ENCODE data around the gene RPS6KA4. TPM values are rescaled to one million over a fixed set of nuclear protein-coding genes. Genes with fewer than 3 reads are reported as not detected.

The RPS6KA4 gene
- total and polyA plus RNA-seq, 2 of the 13 experiments (the other 11 are each of a cell fraction or from before 2014, with no cell fraction given) = 8.9 to 14.2 TPM

- TF ChIP-seq ZBTB33 (CRISPR knock-in tag; IDR thresholded peaks at IDR 0.05) (0 out of 2 replicates have a peak, but pooled peaks have one; percentile 3), TEF (CRISPR knock-in tag; IDR thresholded peaks at IDR 0.05) (no peak), PBX2 (CRISPR knock-in tag; IDR thresholded peaks at IDR 0.05) (no peak), XRCC5 (optimal IDR thresholded peaks at IDR 0.05; ENCODE audit: low read length) (peak; percentile 26), ZBTB39 (CRISPR knock-in tag; IDR thresholded peaks at IDR 0.05) (0 out of 2 replicates have a peak, but pooled peaks have one; percentile 67), ELF3 (CRISPR knock-in tag; IDR thresholded peaks at IDR 0.05) (0 out of 2 replicates have a peak, but pooled peaks have one; percentile 32), ZMYM2 (CRISPR knock-in tag; IDR thresholded peaks at IDR 0.05) (no peak), ELF4 (CRISPR knock-in tag; IDR thresholded peaks at IDR 0.05; ENCODE audit: borderline replicate concordance) (peak; percentile 92; the same call in 1 of the 2 replicates), MTA1 (CRISPR knock-in tag; IDR thresholded peaks at IDR 0.05; ENCODE audit: borderline replicate concordance) (0 out of 2 replicates have a peak, but pooled peaks have one; percentile 38), ZNF761 (CRISPR knock-in tag; conservative IDR thresholded peaks at IDR 0.05) (peak; percentile 69; the same call in 1 of the 2 replicates), ZNF280B (CRISPR knock-in tag; IDR thresholded peaks at IDR 0.05; ENCODE audit: borderline replicate concordance) (peak; percentile 56; the same call in 1 of the 2 replicates), ZZZ3 (CRISPR knock-in tag; IDR thresholded peaks at IDR 0.05; ENCODE audit: borderline replicate concordance) (peak; percentile 88; the same call in 1 of the 2 replicates), ZNF30 (CRISPR knock-in tag; IDR thresholded peaks at IDR 0.05) (no peak), E2F5 (CRISPR knock-in tag; conservative IDR thresholded peaks at IDR 0.05) (0 out of 2 replicates have a peak, but pooled peaks have one; percentile 47), ZFYVE20 (CRISPR knock-in tag; IDR thresholded peaks at IDR 0.05; ENCODE audit: borderline replicate concordance, low read depth) (0 out of 2 replicates have a peak, but pooled peaks have one; percentile 59), YEATS4 (CRISPR knock-in tag; IDR thresholded peaks at IDR 0.05; ENCODE audit: borderline replicate concordance) (peak; percentile 20), ZMAT3 (CRISPR knock-in tag; conservative IDR thresholded peaks at IDR 0.05) (peak; percentile 24; the same call in 1 of the 2 replicates)
Measured at GRCh38 chr11:64317961-64318765, 40.8 kb upstream of the RPS6KA4 start, which contains the start of gene PRDX5 (continued).
